GM12874 (cell line): ENCODE results near the gene LEP.
A peak's percentile ranks its signal among the peaks of the same experiment; 100 is the strongest.

Experiments
- CTCF ChIP-seq: IDR thresholded peaks from 2 replicates; pipeline ENCODE4 v1.5.1; 2011; ENCODE audit warnings: low read depth, mild to moderate bottlenecking, control low read depth, low read length, moderate library complexity; ENCODE audit not compliant: insufficient read depth

LEP gene

GRCh38 chr7:128206747-128207500 is 34.2 kb upstream of the LEP start:
- TF ChIP-seq CTCF, result no peak

GRCh38 chr7:128207609-128208008 is 33.5 kb upstream of the LEP start:
- TF ChIP-seq CTCF, result no peak

GRCh38 chr7:128209229-128210035 is 31.6 kb upstream of the LEP start:
- TF ChIP-seq CTCF, result peak; percentile 97

GRCh38 chr7:128210036-128210347 is 31.1 kb upstream of the LEP start:
- no peak for TF ChIP-seq CTCF

- no peak for TF ChIP-seq CTCF
Observed at GRCh38 chr7:128210590-128211570, 30.2 kb upstream of the LEP start.

- TF ChIP-seq CTCF, result no peak
Observed at GRCh38 chr7:128211626-128212025, 29.5 kb upstream of the LEP start.

- TF ChIP-seq CTCF, result no peak
Observed at GRCh38 chr7:128214463-128214862, 26.6 kb upstream of the LEP start.
